Thyroid gland (tissue), 4 donors: ENCODE measurements around the gene CCDC9B.

Experiments
- CTCF ChIP-seq, 6 experiments: fragments of 200-600 bp in 3 of 6; fragments of 450-650 bp in 3 of 6; sonication (generic) in 3 of 6; IDR thresholded peaks; one replicate each; pipeline ENCODE4 v1.5.1; 2016 to 2019; ENCODE audit warnings: antibody characterized with exemption in 6 of 6, mild to moderate bottlenecking in 2 of 6, inconsistent platforms in 1 of 6, moderate library complexity in 1 of 6
- POLR2A ChIP-seq, 2 donors: fragments of 450-650 bp; IDR thresholded peaks; one replicate each; pipeline ENCODE4 v1.6.1; 2017; ENCODE audit warnings: antibody characterized with exemption in 2 of 2, mild to moderate bottlenecking in 2 of 2, moderate library complexity in 1 of 2

GRCh38 chr15:40281801-40282146 is 59.0 kb downstream of the CCDC9B start:
- TF ChIP-seq POLR2A (IDR thresholded peaks at IDR 0.05), result no peak
- TF ChIP-seq CTCF (IDR thresholded peaks at IDR 0.05), result no peak
